Astrocyte (in vitro differentiated cells and primary cell): ENCODE measurements around the gene FMN1. TPM values are rescaled to one million over a fixed set of nuclear protein-coding genes. Genes with fewer than 3 reads are reported as not detected.

Source experiments
- DNase-seq: peaks from one replicate; pipeline ENCODE4 v3.0.0-alpha.2; 2010; ENCODE audit warnings: low read depth
- FAIRE-seq: peaks from 2 replicates; lab custom pipeline; 2011; peaks lifted over from hg19 to GRCh38; lab: Jason Lieb, UNC
- H2AFZ ChIP-seq: 2 replicates; pipeline ENCODE4 v1.6.0; 2012; ENCODE audit warnings: low read depth, low read length, inconsistent platforms
- H3K27ac ChIP-seq: 2 replicates; pipeline ENCODE4 v1.5.1; 2011; ENCODE audit warnings: low read depth, low read length, inconsistent platforms
- H3K27me3 ChIP-seq: 2 replicates; pipeline ENCODE4 v1.6.0; 2011; ENCODE audit warnings: low read length, inconsistent platforms; ENCODE audit not compliant: insufficient read depth
- H3K36me3 ChIP-seq: 2 replicates; pipeline ENCODE4 v1.5.1; 2011; ENCODE audit warnings: low read length, inconsistent platforms; ENCODE audit not compliant: insufficient read depth
- H3K4me1 ChIP-seq: 2 replicates; pipeline ENCODE4 v1.5.1; 2011; ENCODE audit warnings: low read length, inconsistent platforms; ENCODE audit not compliant: insufficient read depth
- H3K4me2 ChIP-seq: 2 replicates; pipeline ENCODE4 v1.6.0; 2012; ENCODE audit warnings: low read length, inconsistent platforms
- H3K4me3 ChIP-seq: 2 replicates; pipeline ENCODE4 v1.5.1; 2011; ENCODE audit warnings: low read depth, mild to moderate bottlenecking, low read length, inconsistent platforms; ENCODE audit not compliant: insufficient read depth
- H3K79me2 ChIP-seq: 2 replicates; pipeline ENCODE4 v1.6.0; 2012; ENCODE audit warnings: mild to moderate bottlenecking, low read length, inconsistent platforms; ENCODE audit not compliant: insufficient read depth
- H3K9ac ChIP-seq: 2 replicates; pipeline ENCODE4 v1.6.0; 2012; ENCODE audit warnings: mild to moderate bottlenecking, low read length, inconsistent platforms
- H3K9me3 ChIP-seq: 2 replicates; pipeline ENCODE4 v1.5.1; 2012; ENCODE audit warnings: low read depth, mild to moderate bottlenecking, low read length, inconsistent platforms; ENCODE audit not compliant: insufficient read depth
- H4K20me1 ChIP-seq: 2 replicates; pipeline ENCODE4 v1.6.0; 2012; ENCODE audit warnings: low read length, inconsistent platforms; ENCODE audit not compliant: insufficient read depth
- H3K27ac Mint-ChIP-seq: one replicate; pipeline ENCODE4 v1.8.0; 2021; ENCODE audit warnings: mild to moderate bottlenecking, mixed read lengths; ENCODE audit not compliant: unreplicated experiment
- H3K27me3 Mint-ChIP-seq: one replicate; pipeline ENCODE4 v1.8.0; 2021; ENCODE audit warnings: low read depth, mixed read lengths; ENCODE audit not compliant: unreplicated experiment
- H3K36me3 Mint-ChIP-seq: one replicate; pipeline ENCODE4 v1.8.0; 2021; ENCODE audit warnings: low read depth, mixed read lengths; ENCODE audit not compliant: unreplicated experiment
- H3K4me1 Mint-ChIP-seq: one replicate; pipeline ENCODE4 v1.8.0; 2021; ENCODE audit warnings: low read depth, mixed read lengths; ENCODE audit not compliant: unreplicated experiment
- H3K4me3 Mint-ChIP-seq: one replicate; pipeline ENCODE4 v1.8.0; 2021; ENCODE audit warnings: mild to moderate bottlenecking, moderate library complexity, mixed read lengths; ENCODE audit not compliant: unreplicated experiment
- H3K9me3 Mint-ChIP-seq: one replicate; pipeline ENCODE4 v1.8.0; 2021; ENCODE audit warnings: mild to moderate bottlenecking, mixed read lengths; ENCODE audit not compliant: unreplicated experiment
- EZH2 ChIP-seq: IDR thresholded peaks from 2 replicates; pipeline ENCODE4 v1.6.1; 2012; ENCODE audit warnings: mild to moderate bottlenecking, low read length, inconsistent platforms; ENCODE audit not compliant: insufficient read depth
- total RNA-seq: library from RNA; stranded (reverse); gene quantifications from 2 replicates; pipeline ENCODE4 v1.2.1, GENCODE V29; 2021
- TF ChIP-seq, protein P1 (sequence below): IDR thresholded peaks from 2 replicates; pipeline ENCODE4 v1.5.1; 2011; ENCODE audit warnings: low read depth, mild to moderate bottlenecking, inconsistent platforms, low read length, moderate library complexity; ENCODE audit not compliant: insufficient read depth

Gene FMN1
- total RNA-seq, 1 donor from 2014 or later, result 5.3 TPM

GRCh38 chr15:32859251-32859650 lies 335.3 kb downstream of the FMN1 start:
- H3K9ac ChIP-seq, result no peak overlapping the region
- Mint-ChIP-seq H3K27ac (peak overlapping the region; percentile 82), H3K9me3 (peaks cover 2% of the 10 kb centered on the region), H3K4me1 (peaks cover 55% of the 10 kb centered on the region), H3K36me3 (peaks cover 4% of the 10 kb centered on the region), H3K27me3 (no peaks in the 10 kb centered on the region), H3K4me3 (no peak overlapping the region)
- H3K27ac ChIP-seq, result no peak overlapping the region
- H3K9me3 ChIP-seq, result no peaks in the 10 kb centered on the region
- no peaks in the 10 kb centered on the region for H4K20me1 ChIP-seq
- DNase-seq (no peak), FAIRE-seq (no peak)
- no peak overlapping the region for H2AFZ ChIP-seq
- no peak overlapping the region for H3K4me2 ChIP-seq
- TF ChIP-seq, protein P1, sequence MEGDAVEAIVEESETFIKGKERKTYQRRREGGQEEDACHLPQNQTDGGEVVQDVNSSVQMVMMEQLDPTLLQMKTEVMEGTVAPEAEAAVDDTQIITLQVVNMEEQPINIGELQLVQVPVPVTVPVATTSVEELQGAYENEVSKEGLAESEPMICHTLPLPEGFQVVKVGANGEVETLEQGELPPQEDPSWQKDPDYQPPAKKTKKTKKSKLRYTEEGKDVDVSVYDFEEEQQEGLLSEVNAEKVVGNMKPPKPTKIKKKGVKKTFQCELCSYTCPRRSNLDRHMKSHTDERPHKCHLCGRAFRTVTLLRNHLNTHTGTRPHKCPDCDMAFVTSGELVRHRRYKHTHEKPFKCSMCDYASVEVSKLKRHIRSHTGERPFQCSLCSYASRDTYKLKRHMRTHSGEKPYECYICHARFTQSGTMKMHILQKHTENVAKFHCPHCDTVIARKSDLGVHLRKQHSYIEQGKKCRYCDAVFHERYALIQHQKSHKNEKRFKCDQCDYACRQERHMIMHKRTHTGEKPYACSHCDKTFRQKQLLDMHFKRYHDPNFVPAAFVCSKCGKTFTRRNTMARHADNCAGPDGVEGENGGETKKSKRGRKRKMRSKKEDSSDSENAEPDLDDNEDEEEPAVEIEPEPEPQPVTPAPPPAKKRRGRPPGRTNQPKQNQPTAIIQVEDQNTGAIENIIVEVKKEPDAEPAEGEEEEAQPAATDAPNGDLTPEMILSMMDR, result no peak
- no peak for TF ChIP-seq EZH2
- no peaks in the 10 kb centered on the region for H3K27me3 ChIP-seq
- H3K4me3 ChIP-seq, result no peak overlapping the region
- H3K4me1 ChIP-seq, result peaks cover 35% of the 10 kb centered on the region
- no peaks in the 10 kb centered on the region for H3K36me3 ChIP-seq
- no peaks in the 10 kb centered on the region for H3K79me2 ChIP-seq

DNA sequence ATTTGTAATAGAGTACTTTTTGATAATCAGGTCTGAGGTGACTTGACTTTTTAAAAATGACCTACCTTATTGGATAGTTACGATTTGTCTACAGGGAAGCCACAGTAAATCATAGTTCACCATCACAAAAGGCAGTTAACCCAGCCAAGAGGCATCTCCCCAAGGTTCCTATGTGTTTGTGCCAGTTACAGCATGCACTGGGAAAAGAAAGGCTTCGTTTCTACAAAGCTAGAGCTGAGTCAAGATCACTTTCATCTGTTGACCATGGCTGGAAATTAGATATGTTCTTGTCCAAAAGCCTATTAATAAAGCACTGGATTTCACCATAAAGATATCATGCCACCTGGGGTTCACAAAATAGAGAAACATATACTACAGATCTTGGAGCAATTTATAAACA lies 336.8 kb downstream of the FMN1 start:
- peaks cover 57% of the 10 kb centered on the region for H3K4me1 Mint-ChIP-seq
- Histone ChIP-seq H3K4me3 (no peak overlapping the region), H3K4me2 (no peak overlapping the region), H3K9me3 (no peaks in the 10 kb centered on the region), H3K36me3 (no peaks in the 10 kb centered on the region), H4K20me1 (no peaks in the 10 kb centered on the region), H3K4me1 (peaks cover 34% of the 10 kb centered on the region), H3K27me3 (no peaks in the 10 kb centered on the region), H3K79me2 (no peaks in the 10 kb centered on the region), H2AFZ (no peak overlapping the region), H3K27ac (no peak overlapping the region), H3K9ac (no peak overlapping the region)
- peak overlapping the region; percentile 98 for H3K27ac Mint-ChIP-seq
- peaks cover 2% of the 10 kb centered on the region for H3K36me3 Mint-ChIP-seq
- FAIRE-seq (no peak), DNase-seq (no peak)
- TF ChIP-seq, protein P1, result no peak
- no peak for TF ChIP-seq EZH2
- H3K9me3 Mint-ChIP-seq, result peaks cover 2% of the 10 kb centered on the region
- no peak overlapping the region for H3K4me3 Mint-ChIP-seq
- H3K27me3 Mint-ChIP-seq, result no peaks in the 10 kb centered on the region

DNA sequence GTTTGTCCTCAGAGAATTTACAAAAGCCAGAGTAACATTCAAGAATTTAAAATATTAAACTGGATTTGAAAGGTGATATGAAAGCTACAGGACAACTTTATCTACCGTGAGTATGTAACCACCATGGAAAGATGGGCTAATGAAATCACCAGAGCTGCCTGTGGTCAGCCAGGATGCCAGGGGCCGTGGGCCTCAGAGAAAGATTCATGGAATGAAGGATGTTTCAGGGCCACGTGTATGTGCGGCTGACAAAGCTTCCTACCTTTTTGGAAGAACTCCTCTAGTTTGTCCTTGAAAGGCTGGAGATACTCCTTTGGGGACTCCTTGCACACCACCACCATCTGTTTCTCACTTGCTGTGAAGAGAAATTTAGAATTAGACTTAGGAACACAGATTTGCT lies 337.8 kb downstream of the FMN1 start:
- DNase-seq, result peak; percentile 95
- peaks cover 2% of the 10 kb centered on the region for H3K9me3 Mint-ChIP-seq
- H3K27me3 Mint-ChIP-seq, result no peaks in the 10 kb centered on the region
- no peaks in the 10 kb centered on the region for H3K79me2 ChIP-seq
- peak overlapping the region; percentile 99 for H3K27ac ChIP-seq
- peak overlapping the region; percentile 20 for H3K4me3 ChIP-seq
- H4K20me1 ChIP-seq, result no peaks in the 10 kb centered on the region
- FAIRE-seq, result peak; percentile 76
- H2AFZ ChIP-seq, result no peak overlapping the region
- peaks cover 4% of the 10 kb centered on the region for H3K36me3 Mint-ChIP-seq
- H3K9me3 ChIP-seq, result no peaks in the 10 kb centered on the region
- H3K27ac Mint-ChIP-seq, result peak overlapping the region; percentile 98
- H3K4me1 ChIP-seq, result peaks cover 37% of the 10 kb centered on the region
- peak overlapping the region; percentile 68 for H3K4me2 ChIP-seq
- H3K9ac ChIP-seq, result peak overlapping the region; percentile 85
- peaks cover 61% of the 10 kb centered on the region for H3K4me1 Mint-ChIP-seq
- H3K27me3 ChIP-seq, result no peaks in the 10 kb centered on the region
- no peaks in the 10 kb centered on the region for H3K36me3 ChIP-seq
- no peak overlapping the region for H3K4me3 Mint-ChIP-seq
- TF ChIP-seq EZH2, result no peak
- TF ChIP-seq, protein P1, result no peak
